HAP-1 (cell line): ENCODE results near the gene DSE.

Experiments
- DNase-seq, 2 experiments: peaks; one replicate each; pipeline ENCODE4 v3.0.0-alpha.2; 2016 to 2020; ENCODE audit warnings: low spot score in 2 of 2
- H3K27me3 ChIP-seq: fragments of 250-450 bp; sonication (Bioruptor Pico); 2 replicates; pipeline ENCODE4 v1.5.1; 2020; ENCODE audit warnings: low read depth, mild to moderate bottlenecking, moderate library complexity
- H3K36me3 ChIP-seq: fragments of 250-450 bp; sonication (Bioruptor Pico); replicated peaks from 2 replicates; pipeline ENCODE4 v1.5.1; 2020; ENCODE audit warnings: mild to moderate bottlenecking
- H3K4me1 ChIP-seq: fragments of 250-450 bp; sonication (Bioruptor Pico); 2 replicates; pipeline ENCODE4 v1.5.1; 2020; ENCODE audit warnings: mild to moderate bottlenecking
- H3K4me3 ChIP-seq: fragments of 250-450 bp; sonication (Bioruptor Pico); 2 replicates; pipeline ENCODE4 v1.5.1; 2020; ENCODE audit warnings: mild to moderate bottlenecking, moderate library complexity
- H3K9me3 ChIP-seq: fragments of 250-450 bp; sonication (Bioruptor Pico); 2 replicates; pipeline ENCODE4 v1.5.1; 2020; ENCODE audit warnings: mild to moderate bottlenecking, moderate library complexity
- in situ Hi-C: fragments of 300-500 bp; cut with MboI; formaldehyde crosslinking; loops from 3 replicates; pipeline ENCODE4 v1.14.3; 2020; ENCODE audit warnings: low sequenced_read_pairs, inconsistent platforms, mixed read lengths

Gene DSE

GRCh38 chr6:116456927-116457326 lies 86.2 kb downstream of the DSE start:
- no peak for DNase-seq
- H3K4me1 ChIP-seq, result no peaks in the 10 kb centered on the region
- H3K4me3 ChIP-seq, result no peak overlapping the region
- no peaks in the 10 kb centered on the region for H3K36me3 ChIP-seq
- H3K27me3 ChIP-seq, result peaks cover 20% of the 10 kb centered on the region
- in situ Hi-C loops, result no loop called here
- no peaks in the 10 kb centered on the region for H3K9me3 ChIP-seq

GRCh38 chr6:116458264-116458663 lies 87.5 kb downstream of the DSE start:
- no peaks in the 10 kb centered on the region for H3K9me3 ChIP-seq
- in situ Hi-C loops, result no loop called here
- H3K27me3 ChIP-seq, result peaks cover 34% of the 10 kb centered on the region
- DNase-seq, result no peak
- no peak overlapping the region for H3K4me3 ChIP-seq
- no peaks in the 10 kb centered on the region for H3K36me3 ChIP-seq
- H3K4me1 ChIP-seq, result no peaks in the 10 kb centered on the region

GRCh38 chr6:116459927-116460326 lies 89.2 kb downstream of the DSE start:
- Histone ChIP-seq H3K36me3 (no peaks in the 10 kb centered on the region), H3K4me1 (no peaks in the 10 kb centered on the region), H3K27me3 (peaks cover 46% of the 10 kb centered on the region), H3K9me3 (no peaks in the 10 kb centered on the region), H3K4me3 (no peak overlapping the region)
- DNase-seq, result no peak
- in situ Hi-C loops, result no loop called here

- Histone ChIP-seq H3K4me1 (no peaks in the 10 kb centered on the region), H3K36me3 (no peaks in the 10 kb centered on the region), H3K9me3 (no peaks in the 10 kb centered on the region), H3K27me3 (peaks cover 47% of the 10 kb centered on the region), H3K4me3 (no peak within 1 kb of the TSS)
- no peak for DNase-seq
- in situ Hi-C loops, result no loop called here
These were observed 90.7 kb downstream of the DSE start, which contains the start of gene CALHM6 for GRCh38 chr6:116461331-116461931. Gene CALHM6, plus strand, starts transcription at chr6:116461375. Its CDS starts 555 bp downstream, at chr6:116461930.

- DNase-seq, result peak in 1 of 2 experiments; percentile 36
- in situ Hi-C loops, result no loop called here
- Histone ChIP-seq H3K4me1 (no peaks in the 10 kb centered on the region), H3K27me3 (peaks cover 50% of the 10 kb centered on the region), H3K9me3 (no peaks in the 10 kb centered on the region), H3K36me3 (no peaks in the 10 kb centered on the region), H3K4me3 (no peak overlapping the region; the same call in 1 of the 2 replicates)
These were observed 91.5 kb downstream of the DSE start for GRCh38 chr6:116461932-116462885.

GRCh38 chr6:116463301-116463700 lies 92.6 kb downstream of the DSE start:
- in situ Hi-C loops, result no loop called here
- H3K27me3 ChIP-seq, result peaks cover 55% of the 10 kb centered on the region

GRCh38 chr6:116465246-116465645 lies 94.5 kb downstream of the DSE start:
- Histone ChIP-seq H3K36me3 (no peaks in the 10 kb centered on the region), H3K4me3 (no peak overlapping the region), H3K4me1 (no peaks in the 10 kb centered on the region), H3K27me3 (peaks cover 50% of the 10 kb centered on the region), H3K9me3 (no peaks in the 10 kb centered on the region)
- no peak for DNase-seq
- in situ Hi-C loops, result no loop called here

More at GRCh38 chr6:116463301-116463700, 92.6 kb downstream of the DSE start:
- Histone ChIP-seq H3K4me1 (no peaks in the 10 kb centered on the region), H3K9me3 (no peaks in the 10 kb centered on the region), H3K4me3 (no peak overlapping the region), H3K36me3 (no peaks in the 10 kb centered on the region)
- no peak for DNase-seq

- DNase-seq, result no peak
- Histone ChIP-seq H3K27me3 (peaks cover 36% of the 10 kb centered on the region), H3K36me3 (no peaks in the 10 kb centered on the region), H3K9me3 (no peaks in the 10 kb centered on the region), H3K4me1 (no peaks in the 10 kb centered on the region), H3K4me3 (no peak overlapping the region)
- in situ Hi-C loops, result no loop called here
These were observed 96.3 kb downstream of the DSE start for GRCh38 chr6:116467096-116467495.

GRCh38 chr6:116467514-116467913 lies 96.8 kb downstream of the DSE start:
- no peak for DNase-seq
- H3K4me1 ChIP-seq, result no peaks in the 10 kb centered on the region
- no peaks in the 10 kb centered on the region for H3K36me3 ChIP-seq
- H3K27me3 ChIP-seq, result peaks cover 32% of the 10 kb centered on the region
- no peak overlapping the region for H3K4me3 ChIP-seq
- no peaks in the 10 kb centered on the region for H3K9me3 ChIP-seq
- in situ Hi-C loops, result no loop called here

- DNase-seq, result no peak
- Histone ChIP-seq H3K9me3 (no peaks in the 10 kb centered on the region), H3K4me3 (no peak overlapping the region), H3K36me3 (no peaks in the 10 kb centered on the region), H3K4me1 (no peaks in the 10 kb centered on the region), H3K27me3 (peaks cover 24% of the 10 kb centered on the region)
- in situ Hi-C loops, result no loop called here
These were observed 97.5 kb downstream of the DSE start for GRCh38 chr6:116468293-116468692.

- no peaks in the 10 kb centered on the region for H3K36me3 ChIP-seq
- in situ Hi-C loops, result no loop called here
- H3K9me3 ChIP-seq, result no peaks in the 10 kb centered on the region
- H3K4me3 ChIP-seq, result no peak overlapping the region
- DNase-seq, result no peak
- H3K27me3 ChIP-seq, result peaks cover 28% of the 10 kb centered on the region
- H3K4me1 ChIP-seq, result no peaks in the 10 kb centered on the region
These were observed 100.8 kb downstream of the DSE start for GRCh38 chr6:116471531-116471930.

- Histone ChIP-seq H3K4me1 (no peaks in the 10 kb centered on the region), H3K9me3 (no peaks in the 10 kb centered on the region), H3K36me3 (no peaks in the 10 kb centered on the region), H3K27me3 (peaks cover 24% of the 10 kb centered on the region), H3K4me3 (no peak overlapping the region)
- in situ Hi-C loops, result no loop called here
- no peak for DNase-seq
These were observed 102.0 kb downstream of the DSE start for GRCh38 chr6:116472706-116473105.

- no peak overlapping the region for H3K4me3 ChIP-seq
- no peak for DNase-seq
These were observed 104.4 kb downstream of the DSE start for GRCh38 chr6:116475141-116475540.

GRCh38 chr6:116476002-116476678 lies 105.4 kb downstream of the DSE start:
- Histone ChIP-seq H3K36me3 (no peaks in the 10 kb centered on the region), H3K9me3 (no peaks in the 10 kb centered on the region), H3K4me3 (no peak overlapping the region), H3K27me3 (peaks cover 19% of the 10 kb centered on the region), H3K4me1 (no peaks in the 10 kb centered on the region)
- DNase-seq, result no peak
- in situ Hi-C loops, result no loop called here

More at GRCh38 chr6:116475141-116475540, 104.4 kb downstream of the DSE start:
- H3K36me3 ChIP-seq, result no peaks in the 10 kb centered on the region
- H3K4me1 ChIP-seq, result no peaks in the 10 kb centered on the region
- H3K27me3 ChIP-seq, result peaks cover 19% of the 10 kb centered on the region
- no peaks in the 10 kb centered on the region for H3K9me3 ChIP-seq
- in situ Hi-C loops, result no loop called here
